Gastrocnemius medialis (tissue), 4 donors: Measurements from ENCODE around the gene PDGFRA. TPM values are rescaled to one million over a fixed set of nuclear protein-coding genes. Genes with fewer than 3 reads are reported as not detected.
"Not testable (repeated sequence)": the region's sequence is repeated elsewhere in the genome, so short reads cannot be mapped to it uniquely, and the experiment has no call there.

ENCODE experiments used
- ATAC-seq, 2 donors: fragments of 150-250 bp; one replicate each; pipeline ENCODE4 v1.9.1; 2016
- DNase-seq, 2 donors: peaks; one replicate each; pipeline ENCODE4 v3.0.0-alpha.2; 2019
- H3K27ac ChIP-seq, 4 donors: fragments of 200-600 bp; sonication (generic); 1 replicate in 1 of 4; 2 replicates in 3 of 4; pipeline ENCODE4 v1.5.1; 2016 to 2018; ENCODE audit warnings: mild to moderate bottlenecking in 2 of 4, moderate library complexity in 1 of 4
- H3K27me3 ChIP-seq, 3 donors: fragments of 200-600 bp; sonication (generic) in 2 of 3; 1 replicate in 1 of 3; 2 replicates in 2 of 3; pipeline versions ENCODE4 v1.5.1 to v1.6.0; 2016 to 2019; ENCODE audit warnings: mild to moderate bottlenecking in 1 of 3, moderate library complexity in 1 of 3
- H3K36me3 ChIP-seq, 2 donors: fragments of 200-600 bp; sonication (generic) in 1 of 2; one replicate each; pipeline ENCODE4 v1.5.1; 2017 to 2018
- H3K4me1 ChIP-seq, 2 donors: fragments of 200-600 bp; sonication (generic) in 1 of 2; one replicate each; pipeline ENCODE4 v1.5.1; 2016 to 2017; ENCODE audit warnings: mild to moderate bottlenecking in 2 of 2
- H3K4me3 ChIP-seq, 4 donors: fragments of 200-600 bp; sonication (generic) in 3 of 4; 1 replicate in 1 of 4; 2 replicates in 3 of 4; pipeline ENCODE4 v1.5.1; 2016 to 2019; ENCODE audit warnings: mild to moderate bottlenecking in 2 of 4
- H3K9me3 ChIP-seq, 3 donors: fragments of 200-600 bp; sonication (generic) in 2 of 3; 1 replicate in 1 of 3; 2 replicates in 2 of 3; pipeline ENCODE4 v1.5.1; 2016 to 2019
- CTCF ChIP-seq, 5 experiments: fragments of 450-650 bp in 3 of 5; fragments of 200-600 bp in 2 of 5; sonication (generic) in 2 of 5; IDR thresholded peaks in 4 of 5; conservative IDR thresholded peaks in 1 of 5; 1 replicate in 4 of 5; 2 replicates in 1 of 5; pipeline ENCODE4 v1.5.1; 2016 to 2019; ENCODE audit warnings: antibody characterized with exemption in 5 of 5, mild to moderate bottlenecking in 3 of 5, moderate library complexity in 3 of 5
- POLR2A ChIP-seq, 2 donors: fragments of 450-650 bp; IDR thresholded peaks; one replicate each; pipeline ENCODE4 v1.6.1; 2017; ENCODE audit warnings: antibody characterized with exemption in 2 of 2, mild to moderate bottlenecking in 2 of 2, moderate library complexity in 2 of 2
- in situ Hi-C, 4 donors: fragments of 200-750 bp; cut with MboI; loops; one replicate each; pipeline versions ENCODE4 v1.15.0 to v1.8.0; 2017; ENCODE audit warnings: low sequenced_read_pairs in 4 of 4
- intact Hi-C: fragments of 100-400 bp; cut with DNase I; formaldehyde crosslinking; loops from one replicate; pipeline ENCODE4 v1.15.1; 2023; ENCODE audit warnings: low total_unique reads
- total RNA-seq, 4 donors: library from RNA; depleted of rRNA; stranded (reverse); fragments of >200 nt; gene quantifications; one replicate each; pipeline versions ENCODE4 v1.1.0 to v1.2.3, GENCODE V29; 2016

PDGFRA gene
- total RNA-seq, 4 donors from 2014 or later: 9.0 to 42.0 (median 21.8) TPM

GRCh38 chr4:54234497-54235205 lies 5.6 kb downstream of the PDGFRA start:
- in situ Hi-C loops (loop anchor here in 3 of 4 donors (25.0 kb wide), 7 partner anchors 522 to 1997 kb away; partner anchors contain the start of genes FIP1L1 (in 1 of the 3) and SCFD2 (in 1 of the 3)), intact Hi-C loops (loop anchor here (1.0 to 5.0 kb wide), 3 partner anchors 743 to 1222 kb away; no protein-coding TSS in a partner anchor)
- H3K4me1 ChIP-seq: peaks cover 12 to 35% of the 10 kb centered on the region in 2 donors
- peaks cover 31 to 34% (median 32%) of the 10 kb centered on the region in 3 donors for H3K27me3 ChIP-seq
- peak overlapping the region in 3 of 4 donors; percentile 55 to 86 (median 58) for H3K4me3 ChIP-seq
- TF ChIP-seq POLR2A (IDR thresholded peaks at IDR 0.05): no peak
- TF ChIP-seq CTCF (IDR thresholded peaks at IDR 0.05 in 4 of 5, conservative IDR thresholded peaks at IDR 0.05 in 1 of 5): no peak
- no peaks in the 10 kb centered on the region for H3K36me3 ChIP-seq
- ATAC-seq (no peak), DNase-seq (no peak)
- H3K27ac ChIP-seq: no peak overlapping the region
- H3K9me3 ChIP-seq: no peaks in the 10 kb centered on the region

- H3K27me3 ChIP-seq: peaks cover 14 to 17% (median 15%) of the 10 kb centered on the region in 3 donors
- peaks cover 8 to 24% of the 10 kb centered on the region in 2 donors for H3K4me1 ChIP-seq
- intact Hi-C loops, DNase-seq, ATAC-seq, H3K9me3 ChIP-seq, H3K27ac ChIP-seq, H3K36me3 ChIP-seq, H3K4me3 ChIP-seq: not testable (repeated sequence)
- in situ Hi-C loops: loop anchor here in 3 of 4 donors (25.0 kb wide), 7 partner anchors 524 to 1999 kb away; partner anchors contain the start of genes FIP1L1 (in 1 of the 3) and SCFD2 (in 1 of the 3)
These were observed 7.2 kb downstream of the PDGFRA start for GRCh38 chr4:54236316-54236715.

- intact Hi-C loops: no loop called here
- Histone ChIP-seq H3K9me3 (no peaks in the 10 kb centered on the region), H3K27ac (no peak overlapping the region), H3K27me3 (peaks cover under 1 to 2% (median under 1%) of the 10 kb centered on the region in 3 donors), H3K4me1 (peaks cover 0 to 12% of the 10 kb centered on the region in 2 donors), H3K36me3 (no peaks in the 10 kb centered on the region), H3K4me3 (no peak overlapping the region)
- TF ChIP-seq CTCF (IDR thresholded peaks at IDR 0.05 in 4 of 5, conservative IDR thresholded peaks at IDR 0.05 in 1 of 5) (no peak), POLR2A (IDR thresholded peaks at IDR 0.05) (no peak)
- in situ Hi-C loops: loop anchor here in 3 of 4 donors (25.0 kb wide), 7 partner anchors 525 to 2000 kb away; partner anchors contain the start of genes FIP1L1 (in 1 of the 3) and SCFD2 (in 1 of the 3)
- DNase-seq (no peak), ATAC-seq (no peak)
These were observed 8.7 kb downstream of the PDGFRA start for GRCh38 chr4:54237770-54238169.

- Histone ChIP-seq H3K27ac (no peak overlapping the region), H3K27me3 (no peaks in the 10 kb centered on the region), H3K4me1 (peaks cover 0 to 6% of the 10 kb centered on the region in 2 donors), H3K4me3 (no peak overlapping the region), H3K36me3 (no peaks in the 10 kb centered on the region), H3K9me3 (no peaks in the 10 kb centered on the region)
- intact Hi-C loops: no loop called here
- in situ Hi-C loops: loop anchor here in 3 of 4 donors (25.0 kb wide), 7 partner anchors 526 to 2001 kb away; partner anchors contain the start of genes FIP1L1 (in 1 of the 3) and SCFD2 (in 1 of the 3)
- TF ChIP-seq POLR2A (IDR thresholded peaks at IDR 0.05) (no peak), CTCF (IDR thresholded peaks at IDR 0.05 in 4 of 5, conservative IDR thresholded peaks at IDR 0.05 in 1 of 5) (no peak)
- ATAC-seq (no peak), DNase-seq (no peak)
These were observed 9.3 kb downstream of the PDGFRA start for GRCh38 chr4:54238389-54238788.

- H3K9me3 ChIP-seq, H3K4me1 ChIP-seq, H3K27ac ChIP-seq, H3K27me3 ChIP-seq, H3K4me3 ChIP-seq, intact Hi-C loops, H3K36me3 ChIP-seq, ATAC-seq, DNase-seq: not testable (repeated sequence)
- in situ Hi-C loops: loop anchor here in 3 of 4 donors (25.0 kb wide), 7 partner anchors 529 to 2004 kb away; partner anchors contain the start of genes FIP1L1 (in 1 of the 3) and SCFD2 (in 1 of the 3)
These were observed 12.3 kb downstream of the PDGFRA start for GRCh38 chr4:54241268-54241823.

GRCh38 chr4:54243541-54243940 lies 14.4 kb downstream of the PDGFRA start:
- H3K27ac ChIP-seq, H3K27me3 ChIP-seq, DNase-seq, intact Hi-C loops, H3K9me3 ChIP-seq, H3K4me1 ChIP-seq, H3K4me3 ChIP-seq, ATAC-seq, H3K36me3 ChIP-seq: not testable (repeated sequence)
- in situ Hi-C loops: loop anchor here in 3 of 4 donors (25.0 kb wide), 7 partner anchors 531 to 2006 kb away; partner anchors contain the start of genes FIP1L1 (in 1 of the 3) and SCFD2 (in 1 of the 3)

- H3K4me1 ChIP-seq, H3K36me3 ChIP-seq, DNase-seq, H3K9me3 ChIP-seq, ATAC-seq, intact Hi-C loops, H3K27ac ChIP-seq, in situ Hi-C loops, H3K4me3 ChIP-seq, H3K27me3 ChIP-seq: not testable (repeated sequence)
These were observed 23.2 kb downstream of the PDGFRA start for GRCh38 chr4:54252312-54252711.
